ENCODE data around the gene HOXC4.

DNA sequence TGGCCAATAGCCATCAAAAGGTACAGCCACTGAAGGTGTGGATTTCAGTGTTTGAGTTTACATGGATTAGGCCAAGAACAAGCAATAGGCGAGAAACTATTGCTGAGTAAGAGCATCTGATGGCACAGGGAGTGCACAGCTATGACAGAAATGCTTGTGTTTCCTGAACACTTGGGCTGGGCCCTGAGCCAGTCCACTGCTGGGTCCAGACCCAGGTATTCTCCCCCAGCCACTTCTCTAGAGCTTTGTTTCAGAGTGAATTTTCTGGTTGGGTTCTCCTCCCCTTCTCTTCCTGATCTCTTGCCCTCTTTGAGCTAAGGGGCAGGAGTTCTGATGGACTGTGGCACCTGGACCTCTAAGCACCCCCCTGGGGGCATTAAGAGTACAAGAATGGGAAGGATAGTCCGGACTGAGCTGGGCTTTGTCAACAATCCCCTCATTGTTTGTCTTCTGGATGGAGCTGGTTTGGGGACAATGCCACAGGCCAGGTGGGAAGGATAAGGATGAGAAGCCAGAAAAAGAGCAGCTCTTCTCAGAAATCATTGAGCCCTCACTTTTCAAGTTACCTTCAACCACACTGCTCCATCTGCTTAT, 12.4 kb upstream of the HOXC4 start:
- TF ChIP-seq CTCF (conservative IDR thresholded peaks at IDR 0.05) (no peak), ZFX (IDR thresholded peaks at IDR 0.05) (no peak)
